ENCODE data around the gene MGAT4A. TPM values are rescaled to one million over a fixed set of nuclear protein-coding genes. Genes with fewer than 3 reads are reported as not detected.
"Not testable (repeated sequence)": the region's sequence is repeated elsewhere in the genome, so short reads cannot be mapped to it uniquely, and the experiment has no call there.

MGAT4A gene
- total RNA-seq, 2 experiments from 2014 or later: 71.9 to 76.7 TPM

DNA sequence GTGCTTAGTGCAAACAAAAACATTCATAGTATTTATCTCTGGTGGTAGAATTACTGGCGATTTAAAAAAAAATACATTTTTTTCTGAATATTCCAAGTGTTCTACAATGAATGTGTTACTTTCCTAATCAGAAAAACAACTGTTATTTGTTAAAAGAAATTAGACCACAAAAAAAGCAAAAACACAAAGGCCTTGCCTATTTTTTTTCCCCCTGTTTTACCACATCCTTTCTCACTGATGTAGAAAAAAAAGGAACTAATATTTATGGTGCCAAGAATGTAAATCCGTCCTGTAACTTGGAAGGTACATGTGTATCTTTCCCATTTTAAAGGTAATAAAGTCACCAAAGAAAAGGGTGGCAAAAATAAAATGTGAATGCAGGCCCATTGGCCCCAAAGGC lies 28.4 kb upstream of the MGAT4A start:
- Mint-ChIP-seq H3K4me3 (no peak overlapping the region), H3K9me3 (no peaks in the 10 kb centered on the region), H3K4me1 (ENCODE audit: low read depth) (peaks cover 56% of the 10 kb centered on the region), H3K27ac (peak overlapping the region; percentile 67), H3K27me3 (no peaks in the 10 kb centered on the region), H3K36me3 (no peaks in the 10 kb centered on the region)
- ChIA-PET CTCF (interaction anchor here (0.7 to 1.2 kb wide), 2 partner anchors 12 to 110 kb away, joined by 3 to 6 read pairs; no protein-coding TSS in a partner anchor), POLR2A (interaction anchor here (0.8 kb wide), 1 partner anchor 28 kb away, joined by 3 read pairs; the partner anchor contains the start of gene MGAT4A)
- no peak for DNase-seq
- intact Hi-C loops (cut with micrococcal nuclease): no loop called here

DNA sequence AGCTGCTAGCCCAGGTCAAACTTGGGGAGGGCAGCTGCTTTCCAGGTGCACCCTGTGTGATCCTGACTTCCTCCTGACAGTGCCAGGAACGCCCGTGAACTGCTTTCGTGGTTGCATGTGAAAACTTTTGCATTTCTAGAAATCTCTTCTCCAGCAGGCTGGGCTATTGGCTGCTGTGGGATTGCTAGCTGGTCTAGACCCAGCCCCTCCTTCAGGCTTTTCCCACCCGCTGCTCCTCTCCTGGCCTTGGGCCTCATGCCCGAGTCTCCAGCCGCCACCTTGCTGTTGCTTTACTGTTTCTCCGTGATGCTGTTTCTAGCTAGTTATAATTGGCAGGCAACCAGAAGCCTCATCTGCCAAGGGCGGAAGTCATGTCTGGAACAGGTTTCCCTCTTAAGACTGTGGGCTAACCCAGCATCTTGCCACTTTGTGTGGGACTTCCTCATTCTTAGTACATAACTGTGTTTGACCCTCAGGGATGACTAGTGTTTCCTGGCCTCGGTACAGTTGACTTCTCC lies 27.0 kb upstream of the MGAT4A start:
- CTCF ChIA-PET: interaction anchor here (1.0 to 3.9 kb wide), 6 partner anchors 13 to 109 kb away, joined by 3 to 16 read pairs (median 10); partner anchors contain the start of gene MGAT4A

DNA sequence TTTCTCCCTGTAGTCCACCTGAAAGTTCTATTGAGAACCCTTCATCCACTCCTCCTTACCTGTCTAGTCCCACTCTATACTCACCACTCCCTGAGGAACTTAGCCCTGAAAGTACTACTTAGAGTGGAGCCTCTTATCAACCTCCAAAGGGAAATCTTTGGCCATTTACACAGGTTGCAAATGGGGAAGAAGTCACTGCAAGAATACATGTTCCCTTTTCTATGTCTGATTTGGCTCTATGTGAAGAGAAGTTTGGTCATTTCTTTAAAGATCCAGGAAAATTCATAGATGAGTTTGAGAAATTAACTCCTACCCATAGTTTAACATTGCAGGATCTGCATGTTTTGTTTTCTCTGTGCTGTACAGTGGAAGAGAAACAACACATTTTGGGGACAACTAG lies 22.9 kb upstream of the MGAT4A start:
- ChIA-PET POLR2A (interaction anchor here (0.5 kb wide), 1 partner anchor 39 kb away, joined by 3 read pairs; no protein-coding TSS in a partner anchor), CTCF (interaction anchor here (0.9 to 1.3 kb wide), 2 partner anchors 8 to 12 kb away, joined by 3 to 4 read pairs; no protein-coding TSS in a partner anchor)
- Mint-ChIP-seq H3K4me3 (no peak overlapping the region), H3K4me1 (ENCODE audit: low read depth) (peaks cover 23% of the 10 kb centered on the region), H3K36me3 (no peaks in the 10 kb centered on the region), H3K27ac (no peak overlapping the region), H3K9me3 (no peaks in the 10 kb centered on the region), H3K27me3 (no peaks in the 10 kb centered on the region)
- no peak for DNase-seq
- intact Hi-C loops (cut with micrococcal nuclease): loop anchor here (2.0 kb wide), 1 partner anchor 17 kb away; no protein-coding TSS in a partner anchor

More for the DNA sequence above, 27.0 kb upstream of the MGAT4A start:
- POLR2A ChIA-PET: interaction anchor here (1.5 to 2.0 kb wide), 3 partner anchors 10 to 24 kb away, joined by 5 to 8 read pairs (median 7); no protein-coding TSS in a partner anchor
- H3K36me3 Mint-ChIP-seq: no peaks in the 10 kb centered on the region
- H3K27ac Mint-ChIP-seq: peak overlapping the region; percentile 86
- intact Hi-C loops (cut with micrococcal nuclease): loop anchor here (1.0 kb wide), 1 partner anchor 22 kb away; no protein-coding TSS in a partner anchor
- H3K27me3 Mint-ChIP-seq: no peaks in the 10 kb centered on the region
- peak overlapping the region; percentile 51 for H3K4me3 Mint-ChIP-seq
- H3K4me1 Mint-ChIP-seq (ENCODE audit: low read depth): peaks cover 51% of the 10 kb centered on the region
- no peaks in the 10 kb centered on the region for H3K9me3 Mint-ChIP-seq
- DNase-seq: peak; percentile 69

DNA sequence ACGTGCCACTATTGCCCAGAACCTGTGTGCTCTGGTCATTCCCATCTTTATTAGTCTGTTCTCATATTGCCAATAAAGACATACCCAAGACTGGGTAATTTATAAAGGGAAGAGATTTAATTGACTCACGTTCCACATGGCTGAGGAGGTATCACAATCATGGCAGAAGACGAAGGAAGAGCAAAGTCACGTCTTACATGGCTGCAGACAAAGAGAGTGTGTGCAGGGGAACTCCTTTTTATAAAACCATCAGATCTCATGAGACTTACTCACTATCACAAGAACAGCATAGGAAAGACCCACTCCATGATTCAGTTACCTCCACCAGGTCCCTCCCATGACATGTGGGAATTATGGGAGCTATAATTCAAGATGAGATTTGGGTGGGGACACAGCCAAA lies 21.8 kb upstream of the MGAT4A start:
- H3K9me3 Mint-ChIP-seq; H3K4me3 Mint-ChIP-seq; intact Hi-C loops (cut with micrococcal nuclease); H3K27me3 Mint-ChIP-seq; H3K27ac Mint-ChIP-seq; POLR2A ChIA-PET; DNase-seq; H3K36me3 Mint-ChIP-seq: not testable (repeated sequence)
- H3K4me1 Mint-ChIP-seq (ENCODE audit: low read depth): peaks cover 25% of the 10 kb centered on the region
- CTCF ChIA-PET: interaction anchor here (1.3 kb wide), 1 partner anchor 11 kb away, joined by 4 read pairs; no protein-coding TSS in a partner anchor

DNA sequence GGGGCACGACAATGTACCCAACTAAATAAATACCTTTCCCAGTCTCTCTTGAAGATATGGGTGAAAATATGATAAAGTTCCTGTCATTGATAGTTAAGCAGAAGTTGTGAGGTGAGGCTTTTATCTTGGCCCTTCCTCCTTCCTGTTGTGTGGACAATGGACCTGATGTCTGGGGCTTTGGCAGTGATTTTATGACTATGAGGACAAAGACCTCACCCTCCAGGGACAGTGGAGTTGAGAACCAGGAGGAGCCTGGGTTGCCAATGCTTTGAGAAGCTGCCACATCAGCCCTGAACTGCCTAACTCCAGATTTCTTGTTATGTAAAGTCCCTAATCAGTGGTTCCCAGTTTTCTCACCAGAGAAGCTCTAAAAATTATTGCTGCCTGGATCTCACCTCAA lies 20.8 kb upstream of the MGAT4A start:
- POLR2A ChIA-PET: no interaction called here
- Mint-ChIP-seq H3K36me3 (no peaks in the 10 kb centered on the region), H3K27ac (no peak overlapping the region), H3K9me3 (no peaks in the 10 kb centered on the region), H3K4me1 (ENCODE audit: low read depth) (peaks cover 20% of the 10 kb centered on the region), H3K4me3 (no peak overlapping the region), H3K27me3 (no peaks in the 10 kb centered on the region)
- intact Hi-C loops (cut with micrococcal nuclease): no loop called here
- CTCF ChIA-PET: no interaction called here
- no peak for DNase-seq

DNA sequence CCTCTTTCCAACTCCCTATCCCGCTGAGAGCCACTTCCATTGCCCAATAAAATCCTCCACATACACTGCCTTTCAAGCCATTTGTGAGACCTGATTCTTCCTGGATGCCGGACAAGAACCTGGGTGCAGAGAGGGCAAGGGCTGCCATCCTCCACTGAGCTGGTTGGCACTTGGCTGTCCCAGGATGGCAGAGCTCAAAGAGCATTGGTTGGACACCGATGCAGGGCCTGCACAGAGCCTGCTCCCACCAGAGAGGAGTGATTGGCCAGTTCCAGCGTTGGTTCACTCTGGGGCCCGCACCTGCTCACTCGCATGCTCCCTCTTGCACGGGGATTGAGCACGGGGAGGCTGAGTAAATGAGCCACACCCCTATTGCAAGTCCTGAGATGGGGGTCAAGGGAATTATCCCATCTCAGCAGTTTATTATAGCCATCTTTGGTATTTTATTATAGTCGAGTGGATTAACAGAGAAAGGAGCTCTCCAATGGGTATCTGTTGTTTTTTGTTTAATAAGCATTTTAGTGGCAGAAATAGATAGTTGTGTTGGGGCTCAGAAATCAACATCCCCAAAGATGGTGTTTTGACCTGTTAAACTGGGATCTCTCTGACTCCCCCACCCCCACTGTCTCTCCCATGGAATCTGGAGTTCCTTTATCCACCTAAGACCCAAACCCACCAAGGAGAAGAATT lies 19.8 kb upstream of the MGAT4A start:
- ChIA-PET CTCF (no interaction called here), POLR2A (interaction anchor here (0.6 kb wide), 1 partner anchor 56 kb away, joined by 3 read pairs; no protein-coding TSS in a partner anchor)
- no peak overlapping the region for H3K27ac Mint-ChIP-seq
- no peak for DNase-seq
- no peaks in the 10 kb centered on the region for H3K27me3 Mint-ChIP-seq
- no peaks in the 10 kb centered on the region for H3K9me3 Mint-ChIP-seq
- intact Hi-C loops (cut with micrococcal nuclease): no loop called here
- H3K36me3 Mint-ChIP-seq: no peaks in the 10 kb centered on the region
- no peak overlapping the region for H3K4me3 Mint-ChIP-seq
- peaks cover 20% of the 10 kb centered on the region for H3K4me1 Mint-ChIP-seq (ENCODE audit: low read depth)

DNA sequence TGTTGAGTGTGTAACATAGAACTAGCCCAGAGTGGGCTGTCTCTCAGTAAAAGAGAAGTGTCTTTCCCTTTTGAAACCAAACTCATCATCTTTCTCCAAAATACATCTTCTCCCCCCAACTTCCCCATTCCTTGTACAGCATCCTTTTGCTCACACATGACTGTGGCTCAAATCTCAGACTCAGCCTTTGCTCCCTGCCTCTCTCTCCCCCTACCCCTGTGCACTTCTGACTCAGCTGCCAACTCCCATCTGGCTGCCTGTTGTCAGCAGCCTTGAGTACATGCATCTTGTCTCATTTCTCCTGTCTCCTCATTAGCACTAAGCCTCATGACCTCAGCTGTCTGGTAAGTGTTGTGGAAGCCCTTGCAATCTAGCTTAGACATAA lies 18.1 kb upstream of the MGAT4A start:
- DNase-seq: peak; percentile 45
- ChIA-PET POLR2A (no interaction called here), CTCF (no interaction called here)
- H3K27ac Mint-ChIP-seq: peak overlapping the region; percentile 10
- peaks cover 30% of the 10 kb centered on the region for H3K4me1 Mint-ChIP-seq (ENCODE audit: low read depth)
- H3K9me3 Mint-ChIP-seq: peaks cover 4% of the 10 kb centered on the region
- no peaks in the 10 kb centered on the region for H3K27me3 Mint-ChIP-seq
- H3K4me3 Mint-ChIP-seq: no peak overlapping the region
- H3K36me3 Mint-ChIP-seq: peaks cover 4% of the 10 kb centered on the region
- intact Hi-C loops (cut with micrococcal nuclease): no loop called here

DNA sequence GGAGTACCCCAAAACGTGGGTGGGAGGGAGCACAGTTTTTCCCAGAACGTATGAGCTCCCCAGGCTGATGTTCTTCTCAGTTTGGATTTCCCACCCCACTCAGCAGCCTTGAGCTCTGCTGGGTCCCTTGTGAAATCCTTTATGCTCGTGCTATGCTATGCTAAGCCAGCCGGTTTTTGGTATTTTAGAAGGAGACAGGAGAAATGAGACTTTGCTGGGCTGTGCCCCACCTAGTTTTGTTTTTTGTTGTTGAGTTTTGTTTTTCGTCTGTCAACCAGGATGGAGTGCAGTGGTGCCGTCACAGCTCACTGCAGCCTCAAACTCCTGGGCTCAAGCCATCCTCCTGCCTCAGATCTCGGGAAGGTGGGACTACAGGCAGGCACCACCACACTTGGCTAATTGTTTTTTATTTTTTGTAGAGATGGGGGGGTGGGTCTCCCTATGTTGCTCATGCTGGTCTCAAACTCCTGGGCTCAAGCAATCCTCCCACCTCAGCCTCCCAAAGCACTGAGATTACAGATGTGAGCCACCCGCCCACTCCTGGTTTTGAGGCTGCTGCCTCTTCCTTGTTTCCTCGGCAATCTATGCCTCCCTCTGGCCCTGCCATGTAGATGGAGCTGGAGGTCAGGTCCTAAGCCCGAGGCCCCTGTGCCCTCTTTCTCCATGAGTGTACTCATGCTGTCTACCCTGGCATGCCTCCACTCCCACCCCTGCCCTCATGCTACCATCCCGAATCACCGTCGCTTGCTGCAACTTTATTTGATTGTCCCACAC lies 17.5 kb upstream of the MGAT4A start:
- intact Hi-C loops (cut with micrococcal nuclease): no loop called here
- Mint-ChIP-seq H3K4me1 (ENCODE audit: low read depth) (peaks cover 34% of the 10 kb centered on the region), H3K27me3 (no peaks in the 10 kb centered on the region), H3K27ac (peak overlapping the region; percentile 10), H3K9me3 (peaks cover 4% of the 10 kb centered on the region), H3K36me3 (peaks cover 4% of the 10 kb centered on the region), H3K4me3 (no peak overlapping the region)
- CTCF ChIA-PET: interaction anchor here (1.8 kb wide), 1 partner anchor 13 kb away, joined by 6 read pairs; no protein-coding TSS in a partner anchor
- DNase-seq: no peak
- POLR2A ChIA-PET: interaction anchor here (0.9 to 1.4 kb wide), 3 partner anchors 18 to 85 kb away, joined by 3 to 4 read pairs (median 3); partner anchors contain the start of gene MGAT4A

DNA sequence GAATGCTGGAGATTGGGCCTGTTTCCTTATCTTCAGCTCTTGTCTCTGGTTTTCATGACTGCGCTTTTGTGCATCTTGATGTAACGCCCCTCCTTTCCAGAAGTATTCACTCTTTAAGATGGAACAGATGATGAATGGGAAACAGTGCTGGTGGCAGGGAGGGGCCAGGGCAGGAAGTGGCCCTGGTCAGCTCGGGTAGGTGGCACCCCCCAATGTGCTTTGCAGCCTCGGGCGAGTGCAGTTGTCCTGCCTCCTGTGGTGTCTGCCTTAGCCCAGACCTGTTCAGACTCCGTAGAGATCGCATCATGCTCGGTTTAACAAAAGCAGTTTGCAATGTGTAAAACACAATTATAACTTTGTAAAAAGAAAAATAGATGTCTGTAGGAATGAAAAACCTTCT lies 17.0 kb upstream of the MGAT4A start:
- H3K36me3 Mint-ChIP-seq: peaks cover 4% of the 10 kb centered on the region
- intact Hi-C loops (cut with micrococcal nuclease): no loop called here
- H3K4me1 Mint-ChIP-seq (ENCODE audit: low read depth): peaks cover 36% of the 10 kb centered on the region
- ChIA-PET POLR2A (interaction anchor here (0.9 to 1.4 kb wide), 3 partner anchors 17 to 84 kb away, joined by 3 to 4 read pairs (median 3); partner anchors contain the start of gene MGAT4A), CTCF (interaction anchor here (1.8 kb wide), 1 partner anchor 13 kb away, joined by 6 read pairs; no protein-coding TSS in a partner anchor)
- DNase-seq: no peak
- H3K4me3 Mint-ChIP-seq: no peak overlapping the region
- H3K27me3 Mint-ChIP-seq: no peaks in the 10 kb centered on the region
- no peak overlapping the region for H3K27ac Mint-ChIP-seq
- H3K9me3 Mint-ChIP-seq: peaks cover 4% of the 10 kb centered on the region

DNA sequence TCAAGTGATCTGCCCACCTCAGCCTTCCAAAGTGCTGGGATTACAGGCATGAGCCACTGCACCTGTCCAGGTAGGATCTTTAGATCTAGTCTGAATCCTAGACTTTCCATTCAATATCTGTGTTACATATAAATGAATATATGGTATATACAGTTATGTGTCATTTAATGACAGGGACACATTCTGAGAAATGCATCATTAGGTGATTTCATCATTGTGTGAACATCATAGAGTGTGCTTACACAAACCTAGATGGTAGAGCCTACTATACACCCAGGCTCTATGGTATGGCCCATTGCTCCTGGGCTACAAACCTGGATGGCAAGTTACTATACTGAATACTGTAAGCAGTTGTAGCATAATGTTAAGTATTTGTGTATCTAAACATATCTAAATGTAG lies 15.5 kb upstream of the MGAT4A start:
- CTCF ChIA-PET: interaction anchor here (0.8 to 2.8 kb wide), 3 partner anchors 16 to 97 kb away, joined by 3 to 11 read pairs (median 4); no protein-coding TSS in a partner anchor
- no peak for DNase-seq
- no peak overlapping the region for H3K27ac Mint-ChIP-seq
- H3K27me3 Mint-ChIP-seq: no peaks in the 10 kb centered on the region
- H3K4me3 Mint-ChIP-seq: no peak overlapping the region
- H3K9me3 Mint-ChIP-seq: peaks cover 4% of the 10 kb centered on the region
- POLR2A ChIA-PET: no interaction called here
- H3K4me1 Mint-ChIP-seq (ENCODE audit: low read depth): peaks cover 40% of the 10 kb centered on the region
- intact Hi-C loops (cut with micrococcal nuclease): loop anchor here (1.0 kb wide), 1 partner anchor 10 kb away; no protein-coding TSS in a partner anchor
- peaks cover 4% of the 10 kb centered on the region for H3K36me3 Mint-ChIP-seq

DNA sequence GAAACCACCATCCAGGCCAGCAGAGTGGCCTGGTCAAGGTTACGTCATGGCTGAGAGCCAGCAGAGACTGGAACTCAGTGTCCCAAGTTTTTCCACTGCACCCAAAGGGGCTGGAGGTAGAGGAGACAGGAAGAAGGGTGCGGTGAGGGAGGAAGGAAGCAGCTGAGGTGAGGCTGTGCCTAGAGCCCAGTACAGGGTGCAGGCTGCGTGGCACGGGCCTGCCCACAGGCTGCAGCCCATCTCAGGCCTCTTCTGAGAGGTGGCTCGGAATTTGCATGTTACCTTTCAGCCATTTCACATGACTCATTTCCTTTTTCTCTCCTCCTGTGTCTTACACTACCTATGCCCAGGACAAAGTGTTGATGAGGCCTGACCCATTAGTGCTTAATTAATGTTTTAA lies 13.7 kb upstream of the MGAT4A start:
- Mint-ChIP-seq H3K4me3 (no peak overlapping the region), H3K9me3 (peaks cover 4% of the 10 kb centered on the region), H3K27me3 (no peaks in the 10 kb centered on the region), H3K27ac (no peak overlapping the region), H3K4me1 (ENCODE audit: low read depth) (peaks cover 47% of the 10 kb centered on the region), H3K36me3 (peaks cover 4% of the 10 kb centered on the region)
- ChIA-PET POLR2A (interaction anchor here (1.4 kb wide), 1 partner anchor 10 kb away, joined by 4 read pairs; no protein-coding TSS in a partner anchor), CTCF (interaction anchor here (0.8 to 2.8 kb wide), 4 partner anchors 13 to 95 kb away, joined by 3 to 11 read pairs (median 3); no protein-coding TSS in a partner anchor)
- DNase-seq: no peak
- intact Hi-C loops (cut with micrococcal nuclease): no loop called here
